Activated naive CD8-positive, alpha-beta T cell treated with anti-CD3 and anti-CD28 coated beads, Interleukin-2, amount 50 U/mL, for 24 hours (primary cell): ENCODE results near the gene PCF11.
"Not testable (repeated sequence)": the region's sequence is repeated elsewhere in the genome, so short reads cannot be mapped to it uniquely, and the experiment has no call there.

Experiments
- ATAC-seq: fragments of 150-1000 bp; cut with Tn5 transposase; one replicate; pipeline ENCODE4 v1.10.0; 2021
- DNase-seq: peaks from one replicate; pipeline ENCODE4 v3.0.0; 2021
- H3K27ac Mint-ChIP-seq: one replicate; pipeline ENCODE4 v1.8.0; 2021; ENCODE audit warnings: mild to moderate bottlenecking, mixed read lengths
- H3K27me3 Mint-ChIP-seq: one replicate; pipeline ENCODE4 v1.8.0; 2021; ENCODE audit warnings: mixed read lengths
- H3K36me3 Mint-ChIP-seq: one replicate; pipeline ENCODE4 v1.8.0; 2021; ENCODE audit warnings: low read depth, mixed read lengths
- H3K4me1 Mint-ChIP-seq: one replicate; pipeline ENCODE4 v1.8.0; 2021; ENCODE audit warnings: mixed read lengths
- H3K4me3 Mint-ChIP-seq: one replicate; pipeline ENCODE4 v1.8.0; 2021; ENCODE audit warnings: mild to moderate bottlenecking, moderate library complexity, mixed read lengths
- H3K9me3 Mint-ChIP-seq: one replicate; pipeline ENCODE4 v1.8.0; 2021; ENCODE audit warnings: mixed read lengths

Gene PCF11

DNA sequence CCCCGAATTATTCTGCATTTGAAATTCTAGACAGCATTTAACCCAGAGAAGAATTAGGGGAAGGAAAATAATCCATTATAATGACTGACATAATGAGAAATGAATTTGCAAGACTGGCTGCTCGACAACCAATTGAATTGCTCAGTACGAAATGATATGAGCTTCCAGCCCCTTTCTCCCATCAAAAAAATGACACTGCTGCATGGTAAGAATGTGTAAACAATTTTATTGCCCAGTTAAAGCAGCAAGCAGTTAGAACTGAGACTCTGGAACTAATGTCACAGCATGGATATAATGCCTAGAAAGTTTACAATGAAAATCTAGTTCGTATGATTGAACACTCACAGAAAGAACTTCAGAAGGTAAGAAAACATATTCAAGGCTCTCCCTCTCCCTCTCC, 24.7 kb upstream of the PCF11 start:
- ATAC-seq (no peak), DNase-seq (no peak)
- Mint-ChIP-seq H3K4me1 (no peaks in the 10 kb centered on the region), H3K27me3 (no peaks in the 10 kb centered on the region), H3K4me3 (no peak overlapping the region), H3K9me3 (no peaks in the 10 kb centered on the region), H3K27ac (no peak overlapping the region), H3K36me3 (no peaks in the 10 kb centered on the region)

DNA sequence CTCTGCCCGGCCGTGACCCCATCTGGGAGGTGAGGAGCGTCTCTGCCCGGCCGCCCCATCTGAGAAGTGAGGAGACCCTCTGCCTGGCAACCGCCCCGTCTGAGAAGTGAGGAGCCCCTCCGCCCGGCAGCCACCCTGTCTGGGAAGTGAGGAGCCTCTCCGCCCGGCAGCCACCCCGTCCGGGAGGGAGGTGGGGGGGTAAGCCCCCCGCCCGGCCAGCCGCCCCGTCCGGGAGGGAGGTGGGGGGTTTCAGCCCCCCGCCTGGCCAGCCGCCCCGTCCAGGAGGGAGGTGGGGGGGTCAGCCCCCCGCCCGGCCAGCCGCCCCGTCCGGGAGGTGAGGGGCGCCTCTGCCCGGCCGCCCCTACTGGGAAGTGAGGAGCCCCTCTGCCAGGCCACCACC, 23.7 kb upstream of the PCF11 start:
- H3K27ac Mint-ChIP-seq, H3K9me3 Mint-ChIP-seq, H3K4me3 Mint-ChIP-seq, H3K27me3 Mint-ChIP-seq, H3K4me1 Mint-ChIP-seq, ATAC-seq, H3K36me3 Mint-ChIP-seq, DNase-seq: not testable (repeated sequence)

DNA sequence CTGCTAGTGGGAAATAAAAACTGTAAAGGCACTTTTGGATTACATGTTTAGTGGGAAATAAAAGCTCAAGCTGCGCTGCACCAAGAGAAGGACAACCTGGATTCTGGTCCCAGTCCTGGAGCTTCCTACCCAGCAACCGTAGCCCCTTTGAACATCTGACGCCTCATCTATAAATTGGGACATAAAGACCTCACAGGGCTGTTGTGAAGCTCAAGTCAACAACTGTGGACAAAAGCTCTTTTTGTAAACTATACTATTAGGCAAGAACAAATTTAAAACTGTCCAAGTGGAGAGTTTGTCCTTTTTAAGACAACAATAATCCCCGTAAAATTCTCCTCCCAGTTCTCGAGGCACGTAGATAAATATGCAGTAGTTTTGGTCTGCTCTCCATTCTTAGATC, 17.6 kb upstream of the PCF11 start:
- Mint-ChIP-seq H3K9me3 (no peaks in the 10 kb centered on the region), H3K27ac (no peak overlapping the region), H3K27me3 (no peaks in the 10 kb centered on the region), H3K36me3 (no peaks in the 10 kb centered on the region), H3K4me3 (no peak overlapping the region), H3K4me1 (no peaks in the 10 kb centered on the region)
- ATAC-seq (no peak), DNase-seq (no peak)

DNA sequence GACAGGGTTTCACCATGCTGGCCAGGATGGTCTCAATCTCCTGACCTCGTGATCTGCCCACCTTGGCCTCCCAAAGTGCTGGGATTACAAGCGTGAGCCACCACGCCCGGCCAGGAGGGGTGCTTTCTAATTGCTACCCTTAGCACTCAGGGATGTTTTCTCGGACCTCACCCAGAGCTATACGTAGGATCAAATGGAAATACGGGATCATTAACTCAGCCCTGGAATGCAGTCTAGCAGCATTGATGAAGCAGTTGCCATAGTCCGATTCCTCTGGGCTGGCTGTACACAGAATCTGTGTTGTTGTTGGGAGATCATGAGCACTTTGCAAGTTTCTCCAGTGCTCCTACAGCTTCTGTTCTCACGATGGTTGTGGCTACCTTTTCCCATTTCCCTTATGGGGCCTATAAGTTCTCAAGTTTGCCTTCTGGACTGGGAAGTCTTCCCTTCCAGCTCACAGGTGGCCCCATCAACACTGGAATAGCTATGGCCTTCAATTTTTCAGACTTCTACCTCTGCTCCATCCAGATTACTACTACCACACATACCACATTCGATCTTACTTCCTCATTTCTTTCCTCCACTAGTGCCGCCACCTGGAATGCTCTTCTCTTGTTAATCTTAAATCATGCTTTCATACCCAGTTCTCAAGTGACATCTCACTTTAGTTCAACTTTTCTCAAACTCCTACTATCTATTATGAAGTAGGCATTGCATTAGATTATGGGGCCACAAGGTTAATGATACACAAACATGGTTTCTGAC, 16.1 kb upstream of the PCF11 start:
- H3K4me1 Mint-ChIP-seq, result no peaks in the 10 kb centered on the region
- H3K9me3 Mint-ChIP-seq, result no peaks in the 10 kb centered on the region
- ATAC-seq (no peak), DNase-seq (no peak)
- no peaks in the 10 kb centered on the region for H3K36me3 Mint-ChIP-seq
- H3K4me3 Mint-ChIP-seq, result no peak overlapping the region
- no peak overlapping the region for H3K27ac Mint-ChIP-seq
- H3K27me3 Mint-ChIP-seq, result no peaks in the 10 kb centered on the region

DNA sequence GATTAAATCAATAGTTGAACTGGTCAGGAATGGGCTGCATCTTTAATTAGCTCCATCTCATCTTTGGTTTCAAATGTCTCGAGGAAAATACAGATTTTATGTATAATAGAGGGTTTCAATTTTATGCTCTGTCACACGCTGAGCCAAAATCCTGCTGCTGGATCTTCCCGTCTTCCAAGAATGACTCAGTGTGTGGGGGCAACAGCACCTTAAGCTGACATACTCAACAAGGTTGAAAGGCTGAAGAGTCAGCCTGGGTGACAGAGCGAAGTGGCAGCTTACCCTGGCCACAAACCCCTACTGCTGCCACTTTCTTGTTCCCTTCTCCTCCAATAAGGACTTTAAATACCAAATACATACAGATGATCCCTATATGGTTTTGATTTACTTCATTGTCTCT, 9.0 kb upstream of the PCF11 start:
- ATAC-seq (no peak), DNase-seq (no peak)
- no peak overlapping the region for H3K27ac Mint-ChIP-seq
- no peaks in the 10 kb centered on the region for H3K27me3 Mint-ChIP-seq
- no peak overlapping the region for H3K4me3 Mint-ChIP-seq
- no peaks in the 10 kb centered on the region for H3K4me1 Mint-ChIP-seq
- H3K36me3 Mint-ChIP-seq, result no peaks in the 10 kb centered on the region
- no peaks in the 10 kb centered on the region for H3K9me3 Mint-ChIP-seq

DNA sequence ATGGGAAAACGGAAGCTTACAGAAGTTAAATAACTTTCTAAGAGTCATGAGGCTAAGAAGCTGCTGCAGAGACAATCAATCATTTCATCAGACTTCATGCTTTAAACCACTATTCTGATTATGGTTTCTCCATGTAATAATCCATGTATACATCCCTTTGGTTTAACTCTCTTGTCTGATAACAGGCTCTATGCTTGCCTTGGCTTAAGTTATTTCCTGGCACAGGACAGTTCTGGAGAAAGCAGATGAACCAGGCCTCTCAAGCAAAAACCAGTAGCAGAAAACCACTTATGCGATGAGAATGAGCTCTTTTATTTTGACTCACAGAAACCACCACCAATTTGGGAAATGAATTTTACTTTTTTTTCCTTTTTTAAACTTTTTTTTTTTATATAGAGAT, 6.5 kb upstream of the PCF11 start:
- no peaks in the 10 kb centered on the region for H3K9me3 Mint-ChIP-seq
- no peak overlapping the region for H3K27ac Mint-ChIP-seq
- H3K4me1 Mint-ChIP-seq, result peaks cover 7% of the 10 kb centered on the region
- H3K4me3 Mint-ChIP-seq, result no peak overlapping the region
- ATAC-seq, result no peak
- no peak for DNase-seq
- no peaks in the 10 kb centered on the region for H3K36me3 Mint-ChIP-seq
- H3K27me3 Mint-ChIP-seq, result no peaks in the 10 kb centered on the region

DNA sequence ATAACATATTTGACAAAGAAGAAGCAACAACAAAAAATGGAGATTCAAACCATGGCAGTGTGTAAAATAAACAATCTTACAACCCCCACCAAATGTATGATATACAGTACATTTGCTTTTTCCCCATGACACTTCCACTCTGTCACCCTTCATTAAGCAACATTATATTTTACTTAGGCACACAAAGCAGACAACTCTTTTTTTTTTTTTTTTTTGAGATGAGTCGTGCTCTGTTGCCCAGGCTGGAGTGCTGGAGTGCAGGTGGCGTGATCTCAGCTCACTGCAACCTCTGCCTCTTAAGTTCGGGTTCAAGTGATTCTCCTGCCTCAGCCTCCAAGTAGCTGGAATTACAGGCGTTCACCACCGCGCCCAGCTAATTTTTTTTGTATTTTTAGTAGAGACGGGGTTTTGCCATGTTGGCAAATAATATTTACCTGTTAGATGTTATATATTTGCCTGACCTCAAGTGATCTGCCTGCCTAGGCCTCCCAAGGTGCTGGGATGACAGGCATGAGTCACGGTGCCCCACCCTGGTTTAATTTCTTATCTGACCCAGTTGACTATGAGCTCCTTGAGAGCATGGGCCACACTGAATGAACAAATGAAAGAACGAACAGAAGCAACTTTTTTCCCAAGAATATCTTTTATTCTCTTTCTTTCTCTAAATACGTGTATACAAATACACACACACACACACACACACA, 5.5 kb upstream of the PCF11 start:
- H3K4me1 Mint-ChIP-seq, result peaks cover 13% of the 10 kb centered on the region
- no peak for ATAC-seq
- H3K4me3 Mint-ChIP-seq, result no peak overlapping the region
- H3K36me3 Mint-ChIP-seq, result no peaks in the 10 kb centered on the region
- no peaks in the 10 kb centered on the region for H3K27me3 Mint-ChIP-seq
- no peak for DNase-seq
- H3K9me3 Mint-ChIP-seq, result no peaks in the 10 kb centered on the region
- H3K27ac Mint-ChIP-seq, result no peak overlapping the region

DNA sequence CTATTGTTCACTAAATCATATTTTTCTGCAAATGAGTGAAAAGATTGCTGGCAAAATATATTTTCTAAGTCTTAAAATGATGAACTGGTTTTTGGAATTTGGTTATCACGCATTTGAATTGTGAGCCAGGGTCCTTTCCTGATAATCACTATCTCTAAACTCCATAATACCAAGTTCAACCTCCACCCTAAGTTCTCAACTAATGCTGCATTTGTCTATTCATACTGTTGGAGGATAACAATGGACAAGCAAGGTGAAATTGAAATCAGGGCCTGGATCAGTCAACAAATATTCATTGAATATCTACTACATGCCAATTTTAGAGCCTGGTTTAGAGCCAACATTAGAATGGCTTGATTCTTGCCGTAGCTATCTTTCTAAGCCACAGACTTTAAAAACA, 4.7 kb upstream of the PCF11 start:
- ATAC-seq, result no peak
- H3K4me3 Mint-ChIP-seq, result no peak overlapping the region
- H3K27me3 Mint-ChIP-seq, result no peaks in the 10 kb centered on the region
- peaks cover 13% of the 10 kb centered on the region for H3K4me1 Mint-ChIP-seq
- no peak for DNase-seq
- H3K36me3 Mint-ChIP-seq, result peaks cover 3% of the 10 kb centered on the region
- no peak overlapping the region for H3K27ac Mint-ChIP-seq
- no peaks in the 10 kb centered on the region for H3K9me3 Mint-ChIP-seq

DNA sequence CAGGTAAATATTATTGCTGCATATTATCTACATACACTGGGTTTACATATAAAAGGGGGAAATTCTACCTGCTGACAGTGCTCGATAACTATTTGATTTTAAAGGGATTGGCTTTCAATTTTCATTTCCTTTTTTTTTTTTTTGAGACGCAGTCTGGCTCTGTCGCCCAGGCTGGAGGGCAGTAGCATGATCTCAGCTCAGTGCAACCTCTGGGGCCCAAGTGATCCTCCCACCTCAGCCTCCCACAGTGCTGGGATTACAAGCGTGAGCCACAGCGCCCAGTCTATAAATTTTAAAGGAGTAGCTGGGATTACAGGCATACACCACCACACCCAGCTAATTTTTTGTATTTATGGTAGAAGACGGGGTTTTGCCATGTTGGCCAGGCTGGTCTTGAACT, 3.2 kb upstream of the PCF11 start:
- DNase-seq, result no peak
- no peak for ATAC-seq
- no peaks in the 10 kb centered on the region for H3K27me3 Mint-ChIP-seq
- no peak overlapping the region for H3K27ac Mint-ChIP-seq
- peaks cover 13% of the 10 kb centered on the region for H3K4me1 Mint-ChIP-seq
- H3K4me3 Mint-ChIP-seq, result no peak overlapping the region
- no peaks in the 10 kb centered on the region for H3K9me3 Mint-ChIP-seq
- peaks cover 16% of the 10 kb centered on the region for H3K36me3 Mint-ChIP-seq

DNA sequence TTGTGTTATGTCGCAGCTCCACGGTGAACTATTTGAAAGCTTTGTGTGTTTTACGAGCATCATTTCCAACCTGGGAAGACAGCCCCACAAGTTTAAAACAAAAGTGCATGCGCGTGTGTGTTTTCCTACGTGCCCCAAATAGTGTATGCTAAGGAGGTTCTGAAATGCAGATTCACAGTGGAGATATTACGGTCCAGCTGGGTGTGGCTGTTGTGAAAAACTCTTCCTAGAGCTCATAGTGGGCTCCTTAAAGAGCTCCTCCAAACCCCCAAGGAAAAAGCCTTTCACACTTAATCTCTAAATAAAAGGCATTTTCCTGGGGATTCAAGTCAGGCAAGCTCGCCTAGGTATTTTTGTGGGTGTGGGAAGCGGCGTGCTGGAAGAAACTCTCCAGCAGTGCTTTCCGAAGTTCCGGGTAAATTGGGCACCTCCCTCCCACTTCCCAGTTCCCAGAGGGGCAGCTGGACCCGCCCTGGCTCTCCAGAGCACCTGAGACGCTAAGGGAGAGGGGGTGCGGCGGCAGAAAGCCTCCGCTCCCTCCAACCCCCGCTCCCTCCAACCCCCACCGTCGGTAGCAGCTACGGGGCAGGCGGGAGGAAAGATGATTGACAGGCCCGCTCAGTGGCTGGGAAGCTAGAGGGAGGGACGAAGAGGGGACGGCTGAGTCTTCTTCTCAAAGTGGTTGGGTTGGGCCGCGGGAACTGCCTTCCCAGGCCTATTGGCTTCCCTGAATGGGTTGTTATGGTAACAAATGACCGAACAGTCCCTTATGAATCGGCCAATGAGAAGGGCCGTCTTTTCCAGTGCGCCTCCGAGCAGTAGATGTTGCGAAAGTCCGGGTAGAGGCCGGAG, 561 bp upstream of the PCF11 start:
- Mint-ChIP-seq H3K36me3 (peaks cover 41% of the 10 kb centered on the region), H3K27me3 (no peaks in the 10 kb centered on the region), H3K4me1 (peaks cover 37% of the 10 kb centered on the region), H3K27ac (peak overlapping the region; percentile 100), H3K9me3 (no peaks in the 10 kb centered on the region), H3K4me3 (peak overlapping the region; percentile 97)
- ATAC-seq (peak; percentile 95), DNase-seq (peak; percentile 96)

DNA sequence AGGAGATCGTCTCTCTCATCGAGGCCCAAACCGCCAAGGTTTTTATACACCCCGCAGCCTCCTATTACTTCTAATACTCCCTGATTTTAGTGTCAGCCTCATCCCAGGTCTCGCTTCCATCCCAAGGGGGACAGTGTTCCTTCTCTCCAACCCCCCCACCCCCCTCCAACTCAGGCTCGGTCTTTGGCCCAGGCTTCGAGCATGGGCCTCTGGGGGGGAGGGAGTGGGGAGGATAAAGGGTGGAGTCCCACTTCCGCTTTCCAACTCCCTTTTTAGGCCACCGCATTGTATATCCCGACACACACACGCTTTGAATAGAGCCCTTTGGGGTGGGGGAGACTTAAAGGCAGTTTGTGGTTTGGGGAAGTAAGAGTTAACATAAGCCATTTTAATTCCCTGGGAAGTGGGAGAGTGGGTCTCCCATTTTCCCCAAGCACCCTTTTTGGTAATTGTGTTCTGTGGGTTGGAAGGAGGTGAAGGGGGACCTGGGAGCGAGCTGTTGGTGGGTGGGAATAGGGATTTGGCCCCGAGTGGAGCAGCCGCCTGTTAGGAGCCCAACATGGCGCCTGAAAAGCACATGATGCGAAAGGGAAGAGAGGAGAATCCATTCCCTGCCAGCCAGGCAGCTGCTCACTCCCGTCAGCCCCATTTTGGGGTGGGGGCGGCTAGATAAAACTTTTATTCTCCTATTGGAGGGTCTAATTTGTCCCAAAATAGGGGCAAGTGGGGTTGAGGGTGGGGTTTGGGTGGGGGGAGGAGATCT, 844 bp downstream of the PCF11 start:
- peak overlapping the region; percentile 97 for H3K4me3 Mint-ChIP-seq
- H3K36me3 Mint-ChIP-seq, result peaks cover 49% of the 10 kb centered on the region
- no peaks in the 10 kb centered on the region for H3K9me3 Mint-ChIP-seq
- peaks cover 51% of the 10 kb centered on the region for H3K4me1 Mint-ChIP-seq
- ATAC-seq (no peak), DNase-seq (peak; percentile 56)
- peak overlapping the region; percentile 100 for H3K27ac Mint-ChIP-seq
- H3K27me3 Mint-ChIP-seq, result no peaks in the 10 kb centered on the region

DNA sequence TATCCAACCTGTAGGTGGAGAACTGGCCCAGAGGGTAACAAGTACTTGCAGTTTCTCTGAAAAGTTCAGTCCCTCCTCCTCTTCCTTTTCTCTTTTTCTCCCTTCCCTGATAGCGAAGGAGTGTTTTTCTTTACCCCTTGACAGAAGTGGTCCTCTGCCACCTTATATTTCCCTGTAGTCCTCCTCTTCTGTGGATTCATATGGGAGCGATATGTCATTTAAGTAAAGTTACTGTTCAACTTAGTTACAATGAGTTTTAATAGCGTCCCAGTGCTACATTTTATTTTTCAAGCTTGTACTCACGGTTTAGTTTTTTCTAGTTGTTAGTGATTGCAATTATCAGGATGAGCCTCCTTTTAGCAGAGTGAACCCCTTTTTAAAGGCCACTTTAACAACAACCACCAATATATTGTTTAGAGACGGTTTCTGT, 1.4 kb downstream of the PCF11 start:
- Mint-ChIP-seq H3K9me3 (no peaks in the 10 kb centered on the region), H3K27ac (peak overlapping the region; percentile 100), H3K36me3 (peaks cover 49% of the 10 kb centered on the region), H3K4me1 (peaks cover 56% of the 10 kb centered on the region), H3K4me3 (peak overlapping the region; percentile 97), H3K27me3 (no peaks in the 10 kb centered on the region)
- ATAC-seq (no peak), DNase-seq (no peak)

DNA sequence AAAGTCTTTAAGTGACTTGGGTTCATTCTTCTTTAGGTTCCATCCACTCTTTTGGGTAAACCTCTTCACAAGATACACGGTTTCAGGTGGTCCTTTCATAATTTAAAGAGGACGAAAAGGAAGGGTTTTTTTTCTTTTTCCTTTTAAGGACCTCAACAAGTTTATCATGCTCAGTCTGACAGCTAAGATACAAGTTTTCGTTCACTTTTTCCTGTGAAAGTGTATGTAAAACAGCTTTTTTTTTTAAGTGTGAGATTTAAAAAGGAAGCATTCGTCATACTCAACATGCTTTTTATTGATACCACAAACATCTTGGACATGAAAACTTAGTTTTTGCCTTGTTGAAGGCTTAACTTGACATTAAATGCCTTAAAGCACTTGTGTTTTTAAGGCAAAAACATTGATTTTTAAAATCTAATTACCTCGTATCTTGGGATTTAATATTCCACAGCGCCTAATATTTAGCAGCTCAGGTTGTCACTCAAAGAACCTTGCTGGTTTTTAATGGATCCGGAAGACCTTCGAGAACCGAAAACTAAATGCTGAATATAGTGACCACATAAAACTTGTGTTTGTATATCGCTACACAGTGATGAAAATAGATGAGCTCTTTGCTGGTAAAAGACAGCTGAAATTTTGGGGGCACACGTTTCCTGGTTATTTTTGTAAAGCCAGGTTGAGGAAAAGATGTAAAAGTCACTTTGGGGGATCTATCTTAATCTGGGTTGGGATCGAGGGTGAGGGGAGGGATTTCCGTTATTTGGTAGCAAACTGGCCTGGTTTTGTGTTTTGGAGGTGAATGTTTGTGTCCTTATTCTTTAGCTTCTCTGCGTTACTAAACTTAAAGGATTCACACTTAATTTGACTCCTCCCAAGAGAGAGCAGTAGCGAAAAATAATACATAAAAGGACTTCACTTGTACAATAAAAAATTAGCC, 2.3 kb downstream of the PCF11 start:
- Mint-ChIP-seq H3K4me1 (peaks cover 61% of the 10 kb centered on the region), H3K27ac (peak overlapping the region; percentile 100), H3K36me3 (peaks cover 53% of the 10 kb centered on the region), H3K4me3 (peak overlapping the region; percentile 97), H3K27me3 (no peaks in the 10 kb centered on the region), H3K9me3 (no peaks in the 10 kb centered on the region)
- ATAC-seq (no peak), DNase-seq (no peak)
